ENCODE results near the gene C12orf42.

The C12orf42 gene

GRCh38 chr12:103331643-103332042, 164.1 kb downstream of the C12orf42 start:
- DNase-seq, result no peak

GRCh38 chr12:103330672-103331071, 165.1 kb downstream of the C12orf42 start:
- DNase-seq, result no peak

- DNase-seq, result no peak
Observed at GRCh38 chr12:103327676-103328075, 168.1 kb downstream of the C12orf42 start.

GRCh38 chr12:103326190-103326589, 169.6 kb downstream of the C12orf42 start:
- DNase-seq, result peak; percentile 4 to 30 (median 10)

GRCh38 chr12:103318566-103318965, 177.2 kb downstream of the C12orf42 start:
- no peak for DNase-seq

GRCh38 chr12:103317220-103317619, 178.5 kb downstream of the C12orf42 start:
- no peak for DNase-seq

- DNase-seq, result no peak
Observed at GRCh38 chr12:103314786-103315185, 181.0 kb downstream of the C12orf42 start.

- no peak for DNase-seq
Observed at GRCh38 chr12:103313894-103314293, 181.9 kb downstream of the C12orf42 start.

- no peak for DNase-seq
Observed at GRCh38 chr12:103312742-103313354, 182.9 kb downstream of the C12orf42 start.

GRCh38 chr12:103310546-103311270, 185.1 kb downstream of the C12orf42 start:
- DNase-seq, result no peak

GRCh38 chr12:103308396-103308795, 187.4 kb downstream of the C12orf42 start:
- no peak for DNase-seq

- DNase-seq, result no peak
Observed at GRCh38 chr12:103303484-103303883, 192.3 kb downstream of the C12orf42 start.

- DNase-seq, result no peak
Observed at GRCh38 chr12:103301642-103302591, 193.9 kb downstream of the C12orf42 start.

- no peak for DNase-seq
Observed at GRCh38 chr12:103288016-103288415, 207.8 kb downstream of the C12orf42 start.

GRCh38 chr12:103282124-103282523, 213.6 kb downstream of the C12orf42 start:
- no peak for DNase-seq

- no peak for DNase-seq
Observed at GRCh38 chr12:103279444-103279843, 216.3 kb downstream of the C12orf42 start.

- no peak for DNase-seq
Observed at GRCh38 chr12:103278329-103278728, 217.4 kb downstream of the C12orf42 start.

GRCh38 chr12:103273645-103274044, 222.1 kb downstream of the C12orf42 start:
- DNase-seq, result no peak

GRCh38 chr12:103272949-103273348, 222.8 kb downstream of the C12orf42 start:
- DNase-seq, result no peak

GRCh38 chr12:103269946-103270345, 225.8 kb downstream of the C12orf42 start:
- no peak for DNase-seq

GRCh38 chr12:103268831-103269514, 226.8 kb downstream of the C12orf42 start:
- DNase-seq, result no peak

GRCh38 chr12:103257763-103258162, 238.0 kb downstream of the C12orf42 start:
- no peak for DNase-seq

Measured in suppressor macrophage (primary cell).